T-helper 2 cell treated with Interferon-gamma antibody and Interleukin-4, amounts not matched to agents 5 μg/mL and 100 μg/mL, for 36 hours (primary cell): ENCODE results near the gene NARF.
A peak's percentile ranks its signal among the peaks of the same experiment; 100 is the strongest.

ENCODE experiments used
- DNase-seq: peaks from one replicate; pipeline ENCODE4 v3.0.0; 2021; ENCODE audit warnings: low spot score
- H3K27ac Mint-ChIP-seq: one replicate; pipeline ENCODE4 v1.8.0; 2021; ENCODE audit warnings: mild to moderate bottlenecking, mixed read lengths
- H3K27me3 Mint-ChIP-seq: one replicate; pipeline ENCODE4 v1.8.0; 2021; ENCODE audit warnings: low read depth, mixed read lengths
- H3K36me3 Mint-ChIP-seq: one replicate; pipeline ENCODE4 v1.8.0; 2021; ENCODE audit warnings: low read depth, mixed read lengths
- H3K4me1 Mint-ChIP-seq: one replicate; pipeline ENCODE4 v1.8.0; 2021; ENCODE audit warnings: low read depth, mixed read lengths
- H3K4me3 Mint-ChIP-seq: one replicate; pipeline ENCODE4 v1.8.0; 2022; ENCODE audit warnings: mild to moderate bottlenecking, moderate library complexity, mixed read lengths
- H3K9me3 Mint-ChIP-seq: one replicate; pipeline ENCODE4 v1.8.0; 2021; ENCODE audit warnings: mixed read lengths

NARF gene

GRCh38 chr17:82487910-82488309 is 29.4 kb downstream of the NARF start:
- H3K36me3 Mint-ChIP-seq, result peaks cover 47% of the 10 kb centered on the region
- no peak overlapping the region for H3K4me3 Mint-ChIP-seq
- H3K4me1 Mint-ChIP-seq, result peaks cover 20% of the 10 kb centered on the region
- no peaks in the 10 kb centered on the region for H3K27me3 Mint-ChIP-seq
- no peak for DNase-seq
- no peaks in the 10 kb centered on the region for H3K9me3 Mint-ChIP-seq
- peak overlapping the region; percentile 52 for H3K27ac Mint-ChIP-seq

GRCh38 chr17:82489117-82489516 is 30.6 kb downstream of the NARF start:
- Mint-ChIP-seq H3K36me3 (peaks cover 41% of the 10 kb centered on the region), H3K27ac (peak overlapping the region; percentile 10), H3K9me3 (no peaks in the 10 kb centered on the region), H3K4me1 (peaks cover 21% of the 10 kb centered on the region), H3K4me3 (no peak overlapping the region), H3K27me3 (no peaks in the 10 kb centered on the region)
- DNase-seq, result no peak

- Mint-ChIP-seq H3K4me3 (no peak overlapping the region), H3K36me3 (peaks cover 36% of the 10 kb centered on the region), H3K27me3 (no peaks in the 10 kb centered on the region), H3K4me1 (peaks cover 23% of the 10 kb centered on the region), H3K9me3 (no peaks in the 10 kb centered on the region), H3K27ac (no peak overlapping the region)
- DNase-seq, result no peak
Measured at GRCh38 chr17:82489851-82490511, 31.4 kb downstream of the NARF start.

- no peak for DNase-seq
- Mint-ChIP-seq H3K27ac (no peak overlapping the region), H3K36me3 (peaks cover 29% of the 10 kb centered on the region)
Measured at GRCh38 chr17:82490512-82491195, 32.1 kb downstream of the NARF start.

GRCh38 chr17:82491196-82491530 is 32.6 kb downstream of the NARF start:
- no peak overlapping the region for H3K27ac Mint-ChIP-seq
- DNase-seq, result no peak

More at GRCh38 chr17:82490512-82491195, 32.1 kb downstream of the NARF start:
- Mint-ChIP-seq H3K9me3 (no peaks in the 10 kb centered on the region), H3K4me3 (no peak overlapping the region), H3K4me1 (peaks cover 18% of the 10 kb centered on the region), H3K27me3 (no peaks in the 10 kb centered on the region)

GRCh38 chr17:82491533-82491932 is 33.0 kb downstream of the NARF start:
- Mint-ChIP-seq H3K27ac (no peak overlapping the region), H3K4me1 (peaks cover 14% of the 10 kb centered on the region), H3K4me3 (no peak overlapping the region), H3K36me3 (peaks cover 21% of the 10 kb centered on the region), H3K9me3 (no peaks in the 10 kb centered on the region), H3K27me3 (no peaks in the 10 kb centered on the region)
- no peak for DNase-seq

More at GRCh38 chr17:82491196-82491530, 32.6 kb downstream of the NARF start:
- no peak overlapping the region for H3K4me3 Mint-ChIP-seq
- H3K4me1 Mint-ChIP-seq, result peaks cover 15% of the 10 kb centered on the region
- no peaks in the 10 kb centered on the region for H3K9me3 Mint-ChIP-seq
- H3K27me3 Mint-ChIP-seq, result no peaks in the 10 kb centered on the region
- H3K36me3 Mint-ChIP-seq, result peaks cover 24% of the 10 kb centered on the region

GRCh38 chr17:82492643-82493225 is 34.2 kb downstream of the NARF start:
- H3K9me3 Mint-ChIP-seq, result no peaks in the 10 kb centered on the region
- no peak overlapping the region for H3K4me3 Mint-ChIP-seq
- no peaks in the 10 kb centered on the region for H3K27me3 Mint-ChIP-seq
- H3K27ac Mint-ChIP-seq, result no peak overlapping the region
- H3K4me1 Mint-ChIP-seq, result peaks cover 14% of the 10 kb centered on the region
- no peak for DNase-seq
- peaks cover 13% of the 10 kb centered on the region for H3K36me3 Mint-ChIP-seq

GRCh38 chr17:82493226-82493781 is 34.8 kb downstream of the NARF start:
- no peak for DNase-seq
- Mint-ChIP-seq H3K36me3 (peaks cover 9% of the 10 kb centered on the region), H3K4me3 (no peak overlapping the region), H3K27me3 (no peaks in the 10 kb centered on the region), H3K4me1 (peaks cover 15% of the 10 kb centered on the region), H3K9me3 (no peaks in the 10 kb centered on the region), H3K27ac (no peak overlapping the region)

GRCh38 chr17:82494236-82495055 is 35.9 kb downstream of the NARF start:
- peaks cover 20% of the 10 kb centered on the region for H3K4me1 Mint-ChIP-seq
- H3K27ac Mint-ChIP-seq, result peak overlapping the region; percentile 83
- no peaks in the 10 kb centered on the region for H3K9me3 Mint-ChIP-seq
- peaks cover 1% of the 10 kb centered on the region for H3K36me3 Mint-ChIP-seq
- DNase-seq, result peak; percentile 86
- H3K27me3 Mint-ChIP-seq, result peaks cover 2% of the 10 kb centered on the region
- H3K4me3 Mint-ChIP-seq, result peak overlapping the region; percentile 63

- H3K27ac Mint-ChIP-seq, result peak overlapping the region; percentile 71
Measured at GRCh38 chr17:82495844-82496528, 37.4 kb downstream of the NARF start.

GRCh38 chr17:82496529-82497434 is 38.2 kb downstream of the NARF start:
- peak; percentile 96 for DNase-seq
- Mint-ChIP-seq H3K4me1 (peaks cover 21% of the 10 kb centered on the region), H3K9me3 (no peaks in the 10 kb centered on the region), H3K4me3 (peak overlapping the region; percentile 67), H3K36me3 (no peaks in the 10 kb centered on the region), H3K27ac (peak overlapping the region; percentile 71), H3K27me3 (peaks cover 2% of the 10 kb centered on the region)

More at GRCh38 chr17:82495844-82496528, 37.4 kb downstream of the NARF start:
- DNase-seq, result no peak
- Mint-ChIP-seq H3K4me1 (peaks cover 21% of the 10 kb centered on the region), H3K36me3 (no peaks in the 10 kb centered on the region), H3K4me3 (peak overlapping the region; percentile 67), H3K27me3 (peaks cover 2% of the 10 kb centered on the region), H3K9me3 (no peaks in the 10 kb centered on the region)
